Inflammatory macrophage treated with lipopolysaccharide for 4 hours (primary cell): ENCODE data around the gene VAV2.
"Not testable (repeated sequence)": the region's sequence is repeated elsewhere in the genome, so short reads cannot be mapped to it uniquely, and the experiment has no call there.

Experiments
- DNase-seq: peaks from one replicate; pipeline ENCODE4 v3.0.0-alpha.2; 2020

VAV2 gene

GRCh38 chr9:133995012-133995896 is 3.1 kb upstream of the VAV2 start:
- DNase-seq: peak; percentile 11

DNA sequence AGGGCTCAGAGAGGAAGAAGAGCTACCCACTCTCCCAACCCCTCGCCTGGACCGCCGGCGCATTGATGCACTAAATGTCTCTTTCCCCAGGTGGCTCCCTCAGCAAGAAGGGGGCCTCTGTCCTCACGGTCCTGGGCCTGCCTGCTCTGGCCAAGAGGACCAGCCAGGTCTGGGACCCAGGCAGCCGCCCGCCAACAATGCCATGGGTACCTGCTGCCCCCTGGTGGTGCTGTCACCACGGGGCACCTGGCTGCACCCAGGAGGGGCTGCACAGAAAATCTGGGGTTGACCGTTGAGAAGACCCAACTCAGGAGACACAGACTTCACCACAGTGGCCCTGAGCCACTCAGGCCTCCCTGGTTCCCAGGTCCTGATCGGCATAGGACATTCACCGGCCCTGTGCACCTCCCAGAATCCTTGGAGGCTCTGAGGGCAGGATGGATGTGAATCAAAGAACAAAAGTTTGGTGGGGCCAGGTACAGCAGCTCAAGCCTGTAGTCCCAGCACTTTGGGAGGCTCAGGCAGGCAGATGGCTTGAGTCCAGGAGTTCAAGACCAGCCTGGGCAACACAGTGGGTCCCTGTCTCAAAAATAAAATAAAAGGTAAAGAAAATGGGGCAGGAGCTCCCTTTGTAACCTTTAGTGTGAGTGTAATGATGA is 2.4 kb upstream of the VAV2 start:
- peak; percentile 60 for DNase-seq

DNA sequence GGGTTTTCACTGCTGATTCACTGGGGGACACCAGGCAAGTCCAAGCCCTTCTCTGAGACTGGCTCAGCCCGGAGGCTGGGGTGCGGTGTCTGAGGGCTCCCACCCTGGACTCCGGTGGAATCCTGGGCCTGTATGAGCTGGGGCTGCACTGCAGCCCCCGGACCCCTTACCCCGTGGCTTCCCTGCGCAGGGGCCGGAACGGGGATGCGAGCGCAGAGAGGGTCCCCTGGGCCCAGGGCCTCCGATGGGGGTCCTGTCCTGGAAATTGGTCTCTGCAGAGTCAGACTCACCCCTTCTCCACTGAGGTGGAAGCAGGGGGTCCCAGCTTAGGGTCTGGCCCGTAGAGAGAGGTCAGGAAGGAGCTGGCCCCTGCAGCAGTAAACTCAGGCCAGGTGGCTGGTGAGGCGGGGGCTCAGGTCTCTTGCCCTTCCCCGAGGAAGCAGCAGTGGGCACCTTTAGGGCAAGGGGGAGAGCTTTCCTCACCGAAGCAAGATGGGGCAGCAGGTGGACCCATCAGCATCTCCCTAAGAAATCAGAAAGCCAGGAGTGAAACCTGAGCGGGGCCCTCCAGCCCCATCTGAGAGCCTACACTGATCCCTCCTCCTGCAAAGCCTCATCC is 1.6 kb upstream of the VAV2 start:
- no peak for DNase-seq

GRCh38 chr9:133992780-133993634 is 883 bp upstream of the VAV2 start:
- DNase-seq: peak; percentile 80

DNA sequence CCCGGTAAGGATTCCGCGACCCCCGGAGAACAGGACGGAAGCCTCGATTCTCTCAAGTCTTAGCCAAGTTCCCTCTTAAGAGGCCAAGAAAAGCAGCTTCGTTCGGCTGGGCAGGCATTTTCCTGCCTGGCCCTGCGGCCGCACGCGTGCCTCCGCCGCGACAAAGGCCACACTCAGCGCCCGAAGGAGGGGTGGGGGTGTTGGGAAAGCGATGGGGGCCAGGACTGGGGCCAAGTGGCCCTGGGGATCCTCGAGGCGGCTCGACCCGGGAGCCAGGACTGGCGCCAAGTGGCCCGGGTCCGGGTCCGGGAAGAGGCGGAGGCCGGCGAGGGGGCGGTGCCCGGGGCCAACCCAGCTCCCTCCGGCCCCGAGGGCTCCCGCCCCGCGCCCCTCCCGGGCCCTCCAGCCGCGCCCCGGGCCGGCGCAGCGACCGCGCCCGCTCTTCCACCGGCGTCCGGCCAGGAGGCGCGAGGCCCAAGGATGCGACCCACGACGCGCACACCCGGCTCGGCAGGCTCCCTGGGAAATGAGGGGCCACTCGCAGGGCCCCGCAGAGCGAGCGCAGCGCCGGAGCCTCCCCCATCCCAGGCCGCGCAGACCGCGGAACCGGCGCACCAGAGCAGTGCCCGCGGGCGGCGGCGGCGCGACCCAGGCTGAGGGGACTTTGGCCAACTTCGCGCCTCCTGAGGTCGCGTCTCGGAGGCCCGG is 756 bp downstream of the VAV2 start:
- peak; percentile 4 for DNase-seq

DNA sequence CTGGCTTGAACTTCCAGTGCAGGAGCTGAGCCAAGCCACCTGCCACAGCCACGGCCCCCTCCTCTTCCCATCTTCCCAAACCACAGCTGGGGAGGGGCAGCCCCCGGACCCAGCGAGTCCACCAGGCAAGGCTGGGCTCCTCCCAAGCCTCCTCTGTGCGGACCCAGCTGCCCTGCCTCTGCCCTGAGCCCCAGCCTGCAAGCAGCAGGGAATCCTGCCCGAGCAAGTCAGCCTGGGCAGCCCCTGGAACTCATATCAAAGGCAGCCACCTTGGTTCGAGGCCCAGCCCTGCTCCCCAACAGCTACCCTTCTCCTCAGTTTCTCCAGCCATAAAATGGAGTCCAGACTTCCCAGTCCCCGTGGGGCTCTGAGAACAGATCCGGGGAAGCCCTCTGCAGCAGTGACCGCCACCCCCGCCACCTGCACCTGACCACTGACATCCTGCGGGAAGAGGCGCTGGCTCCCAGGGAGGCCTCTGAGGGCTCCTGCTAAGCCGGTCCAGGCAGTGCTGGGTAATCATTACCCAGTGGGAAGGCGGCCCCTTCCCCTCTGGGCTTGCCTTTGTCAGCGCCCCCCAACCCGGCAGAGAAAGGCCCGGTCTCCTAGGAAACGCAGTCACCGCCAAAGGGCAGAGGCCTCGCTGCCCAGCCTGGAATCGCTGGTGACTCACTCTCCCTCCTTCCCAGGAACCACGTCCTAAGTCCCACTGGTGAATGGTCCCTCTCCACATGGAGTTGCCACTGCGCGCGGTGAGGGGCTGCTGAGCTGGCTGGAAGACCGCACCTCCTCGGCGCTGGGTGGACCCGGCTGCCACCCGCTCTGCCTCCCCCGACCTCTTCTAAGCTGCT is 1.5 kb downstream of the VAV2 start:
- DNase-seq: no peak

DNA sequence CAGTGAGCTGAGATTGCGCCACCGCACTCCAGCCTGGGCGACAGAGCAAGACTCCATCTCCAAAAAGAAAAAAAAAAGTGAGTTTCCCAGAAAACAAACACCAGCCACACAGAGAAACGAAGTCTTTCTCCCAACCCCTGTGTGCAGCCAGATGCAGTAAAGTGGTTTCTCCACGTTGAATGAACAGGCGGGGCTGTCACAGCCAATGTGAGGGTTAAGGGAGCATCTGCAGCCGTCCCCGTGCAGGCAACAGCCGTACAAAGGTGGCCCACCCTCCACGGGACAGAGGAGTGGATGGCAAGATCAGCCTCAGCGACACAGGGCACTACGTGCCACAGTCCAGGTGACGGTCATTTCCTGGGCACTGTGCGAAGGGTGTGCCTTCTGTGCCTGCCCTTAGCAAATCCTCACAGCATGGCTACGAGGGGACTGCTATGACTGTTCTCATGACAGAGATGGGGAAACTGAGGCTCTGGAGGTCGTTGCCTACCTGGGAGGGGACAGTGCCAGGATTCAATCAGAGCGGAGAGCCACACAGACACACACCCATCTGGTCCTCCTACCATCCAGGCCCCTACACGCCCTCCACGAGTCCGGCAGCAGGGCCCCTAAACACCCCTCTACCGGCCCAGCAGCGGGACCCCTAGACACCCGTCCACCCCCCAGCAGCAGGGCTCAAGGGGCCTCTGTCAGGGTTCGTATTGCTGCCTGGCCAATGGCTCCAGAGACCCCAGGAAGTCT is 2.3 kb downstream of the VAV2 start:
- no peak for DNase-seq

- DNase-seq: not testable (repeated sequence)
Observed at GRCh38 chr9:133988771-133989170, 3.4 kb downstream of the VAV2 start.

DNA sequence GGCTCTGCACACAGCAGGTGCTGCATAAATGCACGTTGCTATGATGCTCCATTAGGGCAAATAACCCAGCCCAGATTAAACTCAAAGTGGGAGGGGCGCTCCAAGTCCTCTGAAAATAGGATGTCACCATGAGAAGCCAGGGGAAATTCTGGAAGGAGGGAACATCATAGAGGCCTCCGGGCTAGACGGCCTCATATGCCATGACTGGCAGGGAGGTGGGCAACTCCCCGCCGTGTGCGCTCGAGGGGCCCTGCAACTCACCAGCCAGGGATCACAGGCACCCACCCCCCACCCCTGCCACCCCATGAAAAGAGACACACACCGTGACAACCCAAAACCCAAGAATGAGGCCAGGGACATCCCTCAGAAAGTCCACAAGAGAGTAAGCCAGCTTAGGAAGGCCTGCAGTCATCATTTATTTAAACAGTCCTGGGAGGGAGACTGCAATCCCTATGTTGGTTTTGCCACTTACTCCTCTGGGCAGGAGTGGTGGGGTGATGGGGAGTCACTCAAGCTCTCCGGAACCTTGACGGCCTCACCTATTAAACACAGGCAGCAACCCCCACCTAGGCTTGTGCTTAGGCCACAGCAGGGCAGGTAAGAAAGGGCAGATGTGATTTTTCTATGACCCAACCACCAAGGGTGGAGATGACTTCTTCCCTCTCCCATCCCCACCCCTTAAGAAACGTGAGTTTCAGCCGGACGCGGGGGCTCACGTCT is 4.0 kb downstream of the VAV2 start:
- no peak for DNase-seq

- no peak for DNase-seq
Observed at GRCh38 chr9:133987446-133987788, 4.7 kb downstream of the VAV2 start.

DNA sequence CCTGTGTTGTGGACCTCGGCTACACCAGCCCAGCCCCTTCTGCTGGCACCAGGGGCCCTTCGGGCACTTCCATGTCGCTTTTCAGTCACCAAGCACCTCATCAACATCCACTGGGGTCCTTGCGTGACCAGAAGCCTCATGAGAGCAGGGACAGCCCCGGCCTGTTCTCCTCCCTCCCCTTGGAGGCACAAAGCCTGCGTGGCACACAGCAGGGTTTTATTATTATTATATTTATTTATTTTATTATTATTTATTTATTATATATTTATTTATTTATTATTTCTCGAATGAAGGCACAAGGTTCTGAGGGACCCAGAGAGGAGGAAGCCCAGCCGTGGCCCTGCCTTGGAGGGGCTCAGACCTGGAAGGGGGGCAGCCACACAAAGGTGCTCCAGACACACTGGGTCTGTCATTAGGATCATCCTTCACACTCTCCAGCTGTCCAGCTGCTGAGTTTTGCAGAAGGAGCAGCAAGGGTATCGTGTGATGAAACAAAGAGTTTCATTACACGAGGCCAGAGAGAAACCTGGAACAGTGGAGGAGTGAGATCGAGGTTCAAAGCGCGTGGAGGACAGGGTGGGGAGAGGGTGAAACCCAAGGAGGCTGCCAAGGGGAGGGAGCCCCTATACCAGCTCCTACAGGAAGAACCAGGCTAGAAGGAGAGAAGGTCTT is 5.2 kb downstream of the VAV2 start:
- no peak for DNase-seq

DNA sequence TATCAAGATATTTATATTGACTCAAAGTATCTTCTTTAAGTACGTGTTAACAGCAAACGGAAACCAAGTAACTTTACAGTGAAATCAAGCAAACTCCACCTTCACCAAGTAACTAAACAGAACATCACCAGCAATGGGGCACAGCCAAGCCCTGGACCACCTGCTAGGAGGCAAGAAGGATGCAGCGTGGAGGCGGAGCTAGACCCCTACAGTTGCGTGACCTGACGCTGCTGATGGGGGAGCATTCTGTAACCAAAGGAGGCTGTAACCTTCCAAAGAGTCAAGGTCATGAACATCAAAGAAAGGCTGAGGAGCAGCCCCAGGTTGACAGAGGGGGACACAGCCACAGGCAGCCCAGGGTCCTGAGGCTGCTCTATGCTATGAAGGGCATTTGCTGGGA is 6.1 kb downstream of the VAV2 start:
- DNase-seq: no peak

DNA sequence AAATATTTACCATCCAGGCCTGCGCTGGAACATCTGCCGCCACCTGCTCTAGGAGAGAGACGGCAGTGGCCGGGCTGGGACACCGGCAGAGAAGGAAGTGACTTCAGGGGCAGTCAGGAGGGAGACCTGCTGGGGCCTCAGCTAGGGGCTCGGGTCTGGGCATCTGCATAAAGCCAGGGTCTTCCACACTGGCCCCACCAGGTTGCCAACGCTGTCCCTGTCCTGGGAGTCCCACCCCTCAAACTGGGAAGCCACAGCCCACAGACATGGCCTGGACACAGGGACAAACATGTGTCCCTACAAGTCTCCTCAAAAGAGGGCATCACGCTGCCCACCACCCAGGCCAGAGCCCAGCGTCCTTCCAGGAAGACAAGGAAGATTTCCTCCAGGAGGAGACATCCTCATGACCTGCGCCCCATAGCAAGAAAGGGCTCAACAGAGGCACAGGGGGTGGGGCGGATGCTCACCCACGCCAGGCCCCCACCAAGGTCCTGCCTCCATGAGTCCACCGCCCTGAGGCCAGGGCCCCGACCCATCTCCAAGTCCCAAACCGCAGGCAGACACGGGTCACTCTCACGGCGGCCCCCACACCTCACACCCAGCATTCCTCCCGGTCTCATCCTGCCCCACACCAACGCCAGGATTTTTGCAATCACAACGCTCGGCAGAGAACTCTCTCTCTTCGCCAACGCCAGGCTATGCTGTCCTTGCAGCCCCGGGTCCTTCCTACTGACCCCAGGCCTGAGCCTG is 9.0 kb downstream of the VAV2 start:
- DNase-seq: no peak

- no peak for DNase-seq
Observed at GRCh38 chr9:133981958-133982681, 10.0 kb downstream of the VAV2 start.

DNA sequence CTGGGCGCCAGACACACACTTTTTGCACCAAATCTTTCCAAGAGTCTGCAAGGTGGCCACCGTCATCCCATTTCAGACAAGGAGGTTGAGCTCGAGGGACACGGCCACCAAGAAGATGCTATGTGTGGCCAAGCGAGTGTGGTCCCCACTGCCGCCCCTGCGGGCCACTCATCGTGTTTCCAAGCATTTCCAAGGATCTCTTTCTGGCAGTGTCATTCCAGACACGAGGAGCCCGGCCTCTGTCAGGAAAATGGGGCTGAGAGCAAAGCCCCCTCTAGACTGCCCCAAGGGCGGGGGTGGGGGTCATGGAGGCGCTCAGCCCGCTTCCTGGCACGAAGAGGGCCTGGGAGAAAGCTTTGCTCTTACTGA is 10.6 kb downstream of the VAV2 start:
- no peak for DNase-seq

- DNase-seq: no peak
Observed at GRCh38 chr9:133980864-133981588, 11.1 kb downstream of the VAV2 start.
